GM12892 (cell line): Measurements from ENCODE around the gene ARMC2.

Experiments
- POLR2AphosphoS5 ChIP-seq: IDR thresholded peaks from 2 replicates; pipeline ENCODE4 v1.6.1; 2011; ENCODE audit warnings: low read depth, low read length, control low read depth
- TAF1 ChIP-seq: IDR thresholded peaks from 2 replicates; pipeline ENCODE4 v1.6.1; 2011; ENCODE audit warnings: low read depth, mild to moderate bottlenecking, control low read depth, low read length, borderline replicate concordance

- no peak for TF ChIP-seq POLR2AphosphoS5
- TF ChIP-seq TAF1: no peak
Observed at GRCh38 chr6:109006818-109007217, 158.6 kb downstream of the ARMC2 start.
